Measurements from ENCODE around the gene FAM184A. TPM values are rescaled to one million over a fixed set of nuclear protein-coding genes. Genes with fewer than 3 reads are reported as not detected.

FAM184A gene
- total and polyA plus RNA-seq, 2 of the 13 experiments (the other 11 are each of a cell fraction or from before 2014, with no cell fraction given): 7.0 to 18.0 TPM

GRCh38 chr6:118934461-118935330 is 143.8 kb downstream of the FAM184A start, which contains the start of gene MCM9 (continued):
- no peak for TF ChIP-seq ZBTB7A (CRISPR knock-in tag; IDR thresholded peaks at IDR 0.05)
- peak; percentile 79 for TF ChIP-seq TBX2 (CRISPR knock-in tag; IDR thresholded peaks at IDR 0.05; ENCODE audit: borderline replicate concordance)
- TF ChIP-seq ZNF281 (CRISPR knock-in tag; IDR thresholded peaks at IDR 0.05; ENCODE audit: borderline replicate concordance): peak; percentile 6; the same call in 1 of the 2 replicates
- peak; percentile 72; the same call in 1 of the 2 replicates for TF ChIP-seq ZSCAN21 (CRISPR knock-in tag; IDR thresholded peaks at IDR 0.05; ENCODE audit: borderline replicate concordance)
- TF ChIP-seq KMT2B (CRISPR knock-in tag; IDR thresholded peaks at IDR 0.05): peak; percentile 78; the same call in 1 of the 2 replicates
- TF ChIP-seq ZNF276 (CRISPR knock-in tag; IDR thresholded peaks at IDR 0.05; ENCODE audit: low read depth): peak; percentile 79; the same call in 1 of the 2 replicates
- peak; percentile 84; the same call in 1 of the 2 replicates for TF ChIP-seq ZNF784 (CRISPR knock-in tag; IDR thresholded peaks at IDR 0.05; ENCODE audit: borderline replicate concordance)
- no peak for TF ChIP-seq TERF1 (CRISPR knock-in tag; IDR thresholded peaks at IDR 0.05)
- TF ChIP-seq FOXC1 (CRISPR knock-in tag; IDR thresholded peaks at IDR 0.05; ENCODE audit: borderline replicate concordance): peak; percentile 97
- no peak for TF ChIP-seq SATB2 (CRISPR knock-in tag; IDR thresholded peaks at IDR 0.05)
- peak; percentile 88 for TF ChIP-seq ZMYM4 (CRISPR knock-in tag; IDR thresholded peaks at IDR 0.05)
- no peak for TF ChIP-seq ZNF44 (CRISPR knock-in tag; IDR thresholded peaks at IDR 0.05)
- no peak for TF ChIP-seq PCBP1 (IDR thresholded peaks at IDR 0.05; ENCODE audit: borderline replicate concordance, low read depth, low read length)
- peak; percentile 55; the same call in 1 of the 2 replicates for TF ChIP-seq ZNF552 (CRISPR knock-in tag; IDR thresholded peaks at IDR 0.05; ENCODE audit: borderline replicate concordance)
- no peak; the same call in 1 of the 2 replicates for TF ChIP-seq ZBTB44 (CRISPR knock-in tag; IDR thresholded peaks at IDR 0.05)
- TF ChIP-seq MEIS1 (CRISPR knock-in tag; IDR thresholded peaks at IDR 0.05; ENCODE audit: borderline replicate concordance): no peak
- 0 out of 2 replicates have a peak, but pooled peaks have one; percentile 78 for TF ChIP-seq ZNF569 (CRISPR knock-in tag; IDR thresholded peaks at IDR 0.05; ENCODE audit: borderline replicate concordance)
- no peak for TF ChIP-seq KDM1A (CRISPR knock-in tag; IDR thresholded peaks at IDR 0.05)
- TF ChIP-seq RFXAP (CRISPR knock-in tag; IDR thresholded peaks at IDR 0.05; ENCODE audit: borderline replicate concordance): peak; percentile 91; the same call in 1 of the 2 replicates
